ENCODE results near the gene ZMYM4.

DNA sequence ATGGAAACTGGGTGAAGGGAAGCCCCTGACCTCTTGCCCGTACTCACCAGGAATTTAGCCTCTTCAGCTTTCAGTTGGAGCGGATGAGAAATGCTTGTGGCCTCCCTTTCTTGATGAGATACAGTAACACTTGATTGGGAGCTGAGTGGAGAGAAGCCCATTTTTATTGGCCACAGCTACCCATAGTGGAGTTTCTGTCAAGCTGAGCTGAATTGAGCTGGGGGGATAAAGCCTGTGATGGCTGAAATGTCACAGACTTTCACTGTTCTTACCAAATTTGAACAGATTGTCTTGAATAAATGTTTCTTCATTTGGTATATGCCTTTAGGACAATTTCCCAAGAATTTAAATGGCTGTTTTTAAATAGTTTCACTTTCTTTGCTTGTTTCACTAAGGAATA, 125.9 kb downstream of the ZMYM4 start:
- TF ChIP-seq, protein P1, sequence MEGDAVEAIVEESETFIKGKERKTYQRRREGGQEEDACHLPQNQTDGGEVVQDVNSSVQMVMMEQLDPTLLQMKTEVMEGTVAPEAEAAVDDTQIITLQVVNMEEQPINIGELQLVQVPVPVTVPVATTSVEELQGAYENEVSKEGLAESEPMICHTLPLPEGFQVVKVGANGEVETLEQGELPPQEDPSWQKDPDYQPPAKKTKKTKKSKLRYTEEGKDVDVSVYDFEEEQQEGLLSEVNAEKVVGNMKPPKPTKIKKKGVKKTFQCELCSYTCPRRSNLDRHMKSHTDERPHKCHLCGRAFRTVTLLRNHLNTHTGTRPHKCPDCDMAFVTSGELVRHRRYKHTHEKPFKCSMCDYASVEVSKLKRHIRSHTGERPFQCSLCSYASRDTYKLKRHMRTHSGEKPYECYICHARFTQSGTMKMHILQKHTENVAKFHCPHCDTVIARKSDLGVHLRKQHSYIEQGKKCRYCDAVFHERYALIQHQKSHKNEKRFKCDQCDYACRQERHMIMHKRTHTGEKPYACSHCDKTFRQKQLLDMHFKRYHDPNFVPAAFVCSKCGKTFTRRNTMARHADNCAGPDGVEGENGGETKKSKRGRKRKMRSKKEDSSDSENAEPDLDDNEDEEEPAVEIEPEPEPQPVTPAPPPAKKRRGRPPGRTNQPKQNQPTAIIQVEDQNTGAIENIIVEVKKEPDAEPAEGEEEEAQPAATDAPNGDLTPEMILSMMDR (IDR thresholded peaks at IDR 0.05), result no peak
- TF ChIP-seq MAZ (IDR thresholded peaks at IDR 0.05; ENCODE audit: borderline replicate concordance, low read depth, low read length) (no peak), POLR2A (IDR thresholded peaks at IDR 0.05; ENCODE audit: low read length) (no peak), EP300 (IDR thresholded peaks at IDR 0.05) (no peak), MYC (IDR thresholded peaks at IDR 0.05; ENCODE audit: borderline replicate concordance, low read length) (no peak), PHF8 (IDR thresholded peaks at IDR 0.05; ENCODE audit: borderline replicate concordance, low read depth) (no peak), HDAC2 (IDR thresholded peaks at IDR 0.05) (no peak), RCOR1 (IDR thresholded peaks at IDR 0.05; ENCODE audit: low read depth, low read length) (no peak), POLR2AphosphoS2 (conservative IDR thresholded peaks at IDR 0.05; ENCODE audit: low read length) (no peak)
- TF ChIP-seq, protein P2, sequence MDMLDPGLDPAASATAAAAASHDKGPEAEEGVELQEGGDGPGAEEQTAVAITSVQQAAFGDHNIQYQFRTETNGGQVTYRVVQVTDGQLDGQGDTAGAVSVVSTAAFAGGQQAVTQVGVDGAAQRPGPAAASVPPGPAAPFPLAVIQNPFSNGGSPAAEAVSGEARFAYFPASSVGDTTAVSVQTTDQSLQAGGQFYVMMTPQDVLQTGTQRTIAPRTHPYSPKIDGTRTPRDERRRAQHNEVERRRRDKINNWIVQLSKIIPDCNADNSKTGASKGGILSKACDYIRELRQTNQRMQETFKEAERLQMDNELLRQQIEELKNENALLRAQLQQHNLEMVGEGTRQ (IDR thresholded peaks at IDR 0.05), result no peak
- TF ChIP-seq, protein P3, sequence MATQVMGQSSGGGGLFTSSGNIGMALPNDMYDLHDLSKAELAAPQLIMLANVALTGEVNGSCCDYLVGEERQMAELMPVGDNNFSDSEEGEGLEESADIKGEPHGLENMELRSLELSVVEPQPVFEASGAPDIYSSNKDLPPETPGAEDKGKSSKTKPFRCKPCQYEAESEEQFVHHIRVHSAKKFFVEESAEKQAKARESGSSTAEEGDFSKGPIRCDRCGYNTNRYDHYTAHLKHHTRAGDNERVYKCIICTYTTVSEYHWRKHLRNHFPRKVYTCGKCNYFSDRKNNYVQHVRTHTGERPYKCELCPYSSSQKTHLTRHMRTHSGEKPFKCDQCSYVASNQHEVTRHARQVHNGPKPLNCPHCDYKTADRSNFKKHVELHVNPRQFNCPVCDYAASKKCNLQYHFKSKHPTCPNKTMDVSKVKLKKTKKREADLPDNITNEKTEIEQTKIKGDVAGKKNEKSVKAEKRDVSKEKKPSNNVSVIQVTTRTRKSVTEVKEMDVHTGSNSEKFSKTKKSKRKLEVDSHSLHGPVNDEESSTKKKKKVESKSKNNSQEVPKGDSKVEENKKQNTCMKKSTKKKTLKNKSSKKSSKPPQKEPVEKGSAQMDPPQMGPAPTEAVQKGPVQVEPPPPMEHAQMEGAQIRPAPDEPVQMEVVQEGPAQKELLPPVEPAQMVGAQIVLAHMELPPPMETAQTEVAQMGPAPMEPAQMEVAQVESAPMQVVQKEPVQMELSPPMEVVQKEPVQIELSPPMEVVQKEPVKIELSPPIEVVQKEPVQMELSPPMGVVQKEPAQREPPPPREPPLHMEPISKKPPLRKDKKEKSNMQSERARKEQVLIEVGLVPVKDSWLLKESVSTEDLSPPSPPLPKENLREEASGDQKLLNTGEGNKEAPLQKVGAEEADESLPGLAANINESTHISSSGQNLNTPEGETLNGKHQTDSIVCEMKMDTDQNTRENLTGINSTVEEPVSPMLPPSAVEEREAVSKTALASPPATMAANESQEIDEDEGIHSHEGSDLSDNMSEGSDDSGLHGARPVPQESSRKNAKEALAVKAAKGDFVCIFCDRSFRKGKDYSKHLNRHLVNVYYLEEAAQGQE (IDR thresholded peaks at IDR 0.05), result no peak

Data from A549 (cell line).